Choroid plexus epithelial cell (primary cell): ENCODE results near the gene EVL.

ENCODE experiments used
- DNase-seq: peaks from one replicate; pipeline ENCODE4 v3.0.0-alpha.2; 2010; ENCODE audit warnings: low read depth
- H3K4me3 ChIP-seq: 2 replicates; pipeline ENCODE4 v1.5.1; 2011; ENCODE audit warnings: low read depth, mild to moderate bottlenecking, control low read depth, low read length, moderate library complexity
- CTCF ChIP-seq: conservative IDR thresholded peaks from 2 replicates; pipeline ENCODE4 v1.5.1; 2011; ENCODE audit warnings: low read depth, mild to moderate bottlenecking, control low read depth, inconsistent platforms, low read length, moderate library complexity

Gene EVL

GRCh38 chr14:100082723-100083122 is 17.5 kb downstream of the EVL start:
- no peak for DNase-seq
- no peak overlapping the region for H3K4me3 ChIP-seq
- TF ChIP-seq CTCF = no peak

DNA sequence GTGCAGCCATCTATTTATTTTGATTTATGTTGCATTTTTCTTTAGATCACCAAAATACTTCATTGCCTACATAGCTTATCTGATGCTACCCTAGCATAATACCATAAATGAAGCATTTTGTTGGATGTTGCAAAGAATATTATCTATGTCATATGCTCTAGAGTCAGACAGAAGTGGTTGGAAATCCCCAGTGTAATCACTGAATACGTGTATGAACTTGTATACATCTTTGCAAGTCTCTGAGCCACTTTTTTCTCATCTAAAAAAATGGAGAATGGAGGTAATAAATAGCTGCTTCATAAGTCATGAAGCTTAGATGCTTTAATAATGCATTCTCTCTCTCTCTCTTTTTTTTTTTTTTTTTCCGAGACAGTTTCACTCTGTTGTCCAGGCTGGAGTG is 18.5 kb downstream of the EVL start:
- DNase-seq = peak; percentile 43
- no peak for TF ChIP-seq CTCF
- H3K4me3 ChIP-seq = no peak overlapping the region

DNA sequence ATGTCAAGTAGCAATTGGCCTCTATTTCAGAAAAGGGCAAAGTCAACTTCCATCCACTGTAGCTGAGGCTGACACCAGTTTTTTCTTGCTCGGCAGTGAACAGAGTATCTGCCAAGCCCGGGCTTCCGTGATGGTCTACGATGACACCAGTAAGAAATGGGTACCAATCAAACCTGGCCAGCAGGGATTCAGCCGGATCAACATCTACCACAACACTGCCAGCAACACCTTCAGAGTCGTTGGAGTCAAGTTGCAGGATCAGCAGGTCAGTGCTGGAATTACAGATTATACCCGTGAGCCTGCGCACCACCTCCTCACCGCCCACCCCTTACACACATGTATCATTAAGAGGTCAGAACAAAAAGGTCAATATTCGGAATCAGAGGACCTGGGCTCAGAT is 19.4 kb downstream of the EVL start:
- TF ChIP-seq CTCF = no peak
- no peak overlapping the region for H3K4me3 ChIP-seq
- DNase-seq = no peak

DNA sequence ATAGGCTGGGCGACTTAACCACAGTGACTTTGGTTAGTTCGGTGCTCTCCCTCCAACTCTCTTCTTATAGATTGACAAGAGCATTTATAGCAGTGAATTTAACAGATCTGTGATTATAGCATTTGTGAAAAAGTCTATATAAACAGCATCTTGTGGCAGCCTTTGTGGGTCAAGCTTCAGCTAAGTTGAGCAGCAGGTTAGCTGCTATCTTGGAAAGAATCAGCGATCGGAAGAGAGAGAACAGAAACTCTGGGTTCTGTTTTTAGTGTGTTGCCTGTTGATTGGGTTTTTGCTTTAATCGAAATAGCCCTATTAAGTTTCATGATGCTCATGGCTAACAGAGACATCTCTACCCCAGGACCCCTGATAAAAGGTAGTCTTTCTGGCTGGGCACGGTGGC is 20.2 kb downstream of the EVL start:
- no peak for DNase-seq
- no peak for TF ChIP-seq CTCF
- no peak overlapping the region for H3K4me3 ChIP-seq

DNA sequence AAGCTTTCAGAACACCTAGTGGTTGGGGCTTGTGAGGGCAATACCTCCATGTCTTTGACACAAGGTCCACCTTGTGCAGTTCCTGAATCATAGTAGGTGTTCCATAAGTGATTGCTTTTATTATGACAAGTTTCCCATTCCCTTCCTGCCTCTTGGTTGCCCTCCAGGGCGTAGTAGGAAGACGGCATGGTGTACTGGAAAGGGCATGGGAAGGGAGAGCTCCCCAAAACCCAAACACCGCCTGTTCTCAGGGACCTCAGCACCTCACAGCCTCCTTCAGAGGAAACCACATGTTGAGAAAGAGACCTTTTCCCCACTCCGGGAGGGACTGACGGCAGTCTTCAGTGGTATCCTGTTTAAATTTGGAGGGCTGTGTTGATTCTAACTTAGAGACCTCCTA is 21.1 kb downstream of the EVL start:
- no peak for TF ChIP-seq CTCF
- DNase-seq = no peak
- no peak overlapping the region for H3K4me3 ChIP-seq

- DNase-seq = no peak
- TF ChIP-seq CTCF = no peak
- no peak overlapping the region for H3K4me3 ChIP-seq
Observed at GRCh38 chr14:100088226-100088625, 23.0 kb downstream of the EVL start.

- DNase-seq = no peak
- TF ChIP-seq CTCF = no peak
- H3K4me3 ChIP-seq = no peak overlapping the region
Observed at GRCh38 chr14:100091386-100091785, 26.2 kb downstream of the EVL start.
